Bronchial epithelial cell (primary cell): ENCODE results near the gene SOX11. TPM values are rescaled to one million over a fixed set of nuclear protein-coding genes. Genes with fewer than 3 reads are reported as not detected.
A peak's percentile ranks its signal among the peaks of the same experiment; 100 is the strongest.

Source experiments
- DNase-seq: peaks from one replicate; pipeline ENCODE4 v3.0.0-alpha.2; 2010; ENCODE audit warnings: low read depth
- FAIRE-seq: peaks from 2 replicates; lab custom pipeline; 2011; peaks lifted over from hg19 to GRCh38; lab: Jason Lieb, UNC
- H3K27me3 ChIP-seq: 2 replicates; pipeline ENCODE4 v1.5.1; 2011; ENCODE audit warnings: low read length; ENCODE audit not compliant: control insufficient read depth, insufficient read depth
- H3K36me3 ChIP-seq: 2 replicates; pipeline ENCODE4 v1.5.1; 2011; ENCODE audit warnings: low read length; ENCODE audit not compliant: control insufficient read depth, insufficient read depth
- H3K4me3 ChIP-seq: 2 replicates; pipeline ENCODE4 v1.5.1; 2011; ENCODE audit warnings: mild to moderate bottlenecking, low read depth, low read length, control low read depth
- total RNA-seq: library from RNA; depleted of rRNA; stranded (reverse); fragments of >200 nt; gene quantifications from 2 replicates; pipeline ENCODE4 v1.2.1, GENCODE V29; 2014
- TF ChIP-seq, protein P1 (sequence below): IDR thresholded peaks from 2 replicates; pipeline ENCODE4 v1.5.1; 2011; ENCODE audit warnings: mild to moderate bottlenecking, moderate library complexity, low read length, control low read depth, inconsistent platforms; ENCODE audit not compliant: insufficient read depth, severe bottlenecking

SOX11 gene
- total RNA-seq, 1 donor from 2014 or later = not detected

DNA sequence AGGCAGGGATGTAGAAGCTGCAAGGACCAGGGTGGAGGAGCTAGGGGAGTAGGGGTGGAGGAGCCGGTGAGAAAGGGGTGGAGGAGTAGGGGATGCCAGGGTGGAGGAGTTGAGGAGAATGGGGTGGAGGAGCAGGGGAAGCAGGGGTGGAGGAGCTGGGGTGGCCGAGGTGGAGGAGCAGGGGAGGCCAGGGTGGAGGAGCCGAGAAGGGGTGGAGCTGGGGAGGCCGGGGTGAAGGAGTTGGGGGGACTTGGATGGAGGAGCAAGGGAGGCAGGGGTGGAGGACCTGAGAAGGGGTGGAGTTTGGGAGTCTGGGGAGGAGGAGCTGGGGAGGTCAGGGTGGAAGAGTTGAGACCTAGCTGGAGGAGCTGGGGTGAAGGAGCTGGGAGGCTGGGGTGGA, 13.3 kb downstream of the SOX11 start:
- no peak overlapping the region for H3K4me3 ChIP-seq
- FAIRE-seq (no peak), DNase-seq (no peak)
- no peaks in the 10 kb centered on the region for H3K36me3 ChIP-seq
- TF ChIP-seq, protein P1, sequence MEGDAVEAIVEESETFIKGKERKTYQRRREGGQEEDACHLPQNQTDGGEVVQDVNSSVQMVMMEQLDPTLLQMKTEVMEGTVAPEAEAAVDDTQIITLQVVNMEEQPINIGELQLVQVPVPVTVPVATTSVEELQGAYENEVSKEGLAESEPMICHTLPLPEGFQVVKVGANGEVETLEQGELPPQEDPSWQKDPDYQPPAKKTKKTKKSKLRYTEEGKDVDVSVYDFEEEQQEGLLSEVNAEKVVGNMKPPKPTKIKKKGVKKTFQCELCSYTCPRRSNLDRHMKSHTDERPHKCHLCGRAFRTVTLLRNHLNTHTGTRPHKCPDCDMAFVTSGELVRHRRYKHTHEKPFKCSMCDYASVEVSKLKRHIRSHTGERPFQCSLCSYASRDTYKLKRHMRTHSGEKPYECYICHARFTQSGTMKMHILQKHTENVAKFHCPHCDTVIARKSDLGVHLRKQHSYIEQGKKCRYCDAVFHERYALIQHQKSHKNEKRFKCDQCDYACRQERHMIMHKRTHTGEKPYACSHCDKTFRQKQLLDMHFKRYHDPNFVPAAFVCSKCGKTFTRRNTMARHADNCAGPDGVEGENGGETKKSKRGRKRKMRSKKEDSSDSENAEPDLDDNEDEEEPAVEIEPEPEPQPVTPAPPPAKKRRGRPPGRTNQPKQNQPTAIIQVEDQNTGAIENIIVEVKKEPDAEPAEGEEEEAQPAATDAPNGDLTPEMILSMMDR = no peak
- H3K27me3 ChIP-seq = no peaks in the 10 kb centered on the region

DNA sequence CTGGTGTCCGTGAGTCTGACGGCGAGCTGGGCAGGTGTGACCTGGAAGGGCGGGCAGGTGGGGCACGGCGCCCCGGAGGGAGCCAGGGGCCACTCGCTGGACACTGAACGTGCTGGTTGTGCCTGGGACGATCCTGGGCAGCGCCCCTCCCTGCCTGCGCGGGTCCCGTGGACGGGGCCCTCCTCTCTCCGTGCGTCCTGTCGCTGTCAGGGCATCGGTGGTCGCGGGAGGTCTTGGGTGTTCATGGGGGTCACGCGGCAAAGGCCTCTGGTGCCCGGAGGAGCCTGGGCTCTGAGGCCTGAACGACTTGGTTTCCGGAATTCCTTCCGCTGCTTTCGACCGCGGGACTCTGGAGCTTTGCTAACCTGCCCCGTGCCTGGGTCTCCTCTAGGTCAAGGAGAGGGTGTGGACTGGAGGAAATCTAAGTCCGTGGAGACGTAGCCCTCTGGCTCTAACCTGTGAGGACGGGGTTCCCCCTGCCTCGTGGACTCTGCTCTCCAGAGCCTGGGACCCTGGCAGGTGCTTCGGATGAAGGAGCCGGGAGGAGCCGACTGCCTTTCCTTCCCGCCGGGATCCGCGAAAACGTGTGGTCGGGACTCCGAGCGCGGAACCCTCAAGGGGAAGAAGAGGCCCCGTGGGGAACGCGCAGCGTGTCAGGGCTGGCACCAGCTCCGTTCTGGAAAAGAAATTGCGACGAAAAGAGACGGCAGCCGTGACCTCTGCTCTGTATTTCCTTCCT, 14.7 kb downstream of the SOX11 start:
- Histone ChIP-seq H3K4me3 (no peak overlapping the region), H3K36me3 (no peaks in the 10 kb centered on the region), H3K27me3 (no peaks in the 10 kb centered on the region)
- FAIRE-seq = no peak
- DNase-seq = no peak
- TF ChIP-seq, protein P1 = no peak

DNA sequence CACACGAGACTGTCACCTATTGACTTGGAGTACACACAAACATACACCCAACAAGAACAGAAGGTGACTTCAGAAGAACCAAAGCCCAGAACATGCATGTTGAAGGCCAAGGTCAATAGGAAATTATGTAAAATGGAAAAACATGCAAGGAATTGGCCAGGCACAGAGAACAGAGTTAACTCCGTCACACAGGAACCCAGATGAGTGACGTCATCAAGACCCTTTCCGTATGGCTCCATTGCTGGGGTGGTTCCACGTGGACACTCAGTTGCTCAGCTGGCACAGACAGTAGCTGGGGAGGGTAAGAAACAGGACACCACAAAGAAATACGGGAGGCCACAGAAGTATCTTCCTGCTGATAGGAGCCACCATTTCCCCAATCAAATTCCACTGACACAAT, 18.4 kb downstream of the SOX11 start:
- H3K4me3 ChIP-seq = no peak overlapping the region
- TF ChIP-seq, protein P1 = no peak
- no peaks in the 10 kb centered on the region for H3K36me3 ChIP-seq
- no peaks in the 10 kb centered on the region for H3K27me3 ChIP-seq
- DNase-seq = no peak
- no peak for FAIRE-seq

DNA sequence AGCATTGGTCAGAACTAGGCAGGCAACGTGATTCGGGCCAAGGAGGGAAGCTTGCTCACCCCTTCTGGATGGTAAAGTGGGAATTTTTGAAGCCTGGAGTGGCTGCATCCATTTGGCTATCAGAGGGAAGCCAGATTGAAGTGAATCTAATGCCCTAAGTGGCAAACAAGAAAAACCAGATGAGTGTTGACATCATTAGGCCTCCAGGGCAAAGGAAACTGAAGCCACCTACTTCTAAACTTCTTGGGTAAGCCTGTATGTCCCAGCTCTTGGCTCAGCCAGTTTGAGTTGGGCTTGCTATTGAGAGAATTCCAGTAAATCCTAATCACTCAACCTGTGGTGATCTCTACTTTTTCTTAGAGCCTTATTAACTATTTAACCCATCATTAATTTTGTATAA, 20.9 kb downstream of the SOX11 start:
- DNase-seq = peak; percentile 6
- Histone ChIP-seq H3K4me3 (no peak overlapping the region), H3K27me3 (no peaks in the 10 kb centered on the region), H3K36me3 (no peaks in the 10 kb centered on the region)
- TF ChIP-seq, protein P1 = no peak
- FAIRE-seq = no peak

DNA sequence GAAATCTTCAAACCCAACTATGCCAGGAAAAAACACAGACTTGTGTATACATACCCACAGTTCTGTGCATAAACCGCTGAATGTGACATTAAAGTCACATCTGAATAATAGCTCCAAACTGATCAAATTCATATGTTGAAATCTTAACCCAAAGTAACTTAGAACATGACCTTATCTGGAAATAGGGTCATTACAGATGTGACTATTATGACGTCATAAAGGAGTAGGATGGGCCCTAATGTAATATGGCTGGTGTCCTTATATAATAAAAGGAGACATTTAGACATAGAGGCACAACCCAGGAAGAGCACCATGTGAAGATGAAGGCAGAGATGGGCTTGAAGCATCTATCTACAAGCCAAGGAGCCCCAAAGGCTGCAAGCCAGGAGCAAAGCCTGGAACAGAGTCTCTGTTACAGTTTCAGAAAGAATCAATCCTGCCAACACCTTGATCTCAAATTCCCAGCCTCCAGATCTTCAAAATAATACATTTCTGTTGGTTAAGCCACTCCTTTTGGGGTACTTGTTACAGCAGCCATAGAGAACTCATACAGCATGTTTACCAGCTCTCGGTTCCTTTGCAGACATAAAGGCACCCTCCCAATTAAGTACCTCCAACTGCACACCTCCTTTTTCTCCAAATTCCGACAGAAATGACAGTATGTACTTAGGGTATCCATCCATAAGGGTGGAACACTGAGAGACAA, 27.6 kb downstream of the SOX11 start:
- no peaks in the 10 kb centered on the region for H3K36me3 ChIP-seq
- H3K4me3 ChIP-seq = no peak overlapping the region
- no peaks in the 10 kb centered on the region for H3K27me3 ChIP-seq
- TF ChIP-seq, protein P1 = no peak
- DNase-seq (no peak), FAIRE-seq (no peak)

DNA sequence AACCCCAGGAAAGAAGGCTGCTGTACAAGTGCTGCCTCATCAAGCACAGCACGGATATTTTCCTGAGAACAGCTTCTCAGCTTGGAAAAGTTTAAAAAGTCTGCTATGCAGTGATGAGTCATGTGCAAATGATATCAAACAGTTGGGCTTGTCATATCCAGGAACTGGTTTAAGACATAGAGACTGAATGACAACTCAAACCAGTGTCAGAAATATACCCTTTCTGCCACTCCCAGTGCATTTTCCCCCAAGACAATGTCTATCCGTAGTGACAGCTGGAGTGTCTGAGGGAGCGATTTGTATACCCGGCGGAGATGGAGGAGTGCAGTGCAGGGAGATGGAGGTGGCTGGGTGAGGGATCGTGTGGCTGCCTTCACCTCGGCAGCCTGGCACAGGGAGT, 28.2 kb downstream of the SOX11 start:
- TF ChIP-seq, protein P1 = no peak
- no peaks in the 10 kb centered on the region for H3K27me3 ChIP-seq
- FAIRE-seq = peak; percentile 47
- peak; percentile 8 for DNase-seq
- H3K36me3 ChIP-seq = no peaks in the 10 kb centered on the region
- H3K4me3 ChIP-seq = no peak overlapping the region
